Stimulated activated naive CD8-positive, alpha-beta T cell treated with anti-CD3 and anti-CD28 coated beads, Interleukin-15, amount 100 ng/mL, for 72 hours (primary cell): ENCODE results near the gene ADAM19.

Experiments used
- ATAC-seq: fragments of 150-1000 bp; cut with Tn5 transposase; 2 replicates; pipeline ENCODE4 v1.10.0; 2021; ENCODE audit warnings: mild to moderate bottlenecking, moderate library complexity
- DNase-seq, 2 donors: peaks; one replicate each; pipeline ENCODE4 v3.0.0; 2021 to 2022
- H3K27ac Mint-ChIP-seq, 2 donors: one replicate each; pipeline ENCODE4 v1.8.0; 2022; ENCODE audit warnings: mild to moderate bottlenecking in 2 of 2, mixed read lengths in 2 of 2, moderate library complexity in 2 of 2
- H3K27me3 Mint-ChIP-seq: one replicate; pipeline ENCODE4 v1.8.0; 2022; ENCODE audit warnings: mixed read lengths
- H3K4me1 Mint-ChIP-seq: one replicate; pipeline ENCODE4 v1.8.0; 2022; ENCODE audit warnings: mild to moderate bottlenecking, mixed read lengths
- H3K4me3 Mint-ChIP-seq, 2 donors: one replicate each; pipeline ENCODE4 v1.8.0; 2022; ENCODE audit warnings: mild to moderate bottlenecking in 2 of 2, mixed read lengths in 2 of 2, moderate library complexity in 1 of 2
- H3K9me3 Mint-ChIP-seq, 2 donors: one replicate each; pipeline ENCODE4 v1.8.0; 2022; ENCODE audit warnings: mixed read lengths in 2 of 2

ADAM19 gene

DNA sequence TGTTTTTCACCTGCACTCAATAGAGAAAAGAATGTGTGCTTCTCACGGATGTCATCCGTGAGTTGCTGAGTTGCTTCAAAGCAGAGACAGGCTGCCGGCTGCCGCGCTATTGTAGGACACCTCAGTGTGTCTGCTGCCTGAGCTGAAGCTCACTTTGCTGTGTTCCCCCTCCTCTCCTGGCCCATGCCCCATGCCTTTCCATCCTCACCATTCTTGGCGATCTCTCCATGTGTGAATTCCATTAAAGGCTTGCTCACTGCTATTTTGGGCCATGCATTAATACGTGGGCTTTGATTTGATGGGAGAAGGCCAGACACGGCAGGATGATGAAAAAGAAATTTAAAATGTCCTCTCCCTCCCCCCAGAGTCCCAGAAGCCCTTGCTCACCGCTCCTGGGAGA lies 14.5 kb downstream of the ADAM19 start:
- ATAC-seq = no peak
- peaks cover 57% of the 10 kb centered on the region for H3K27me3 Mint-ChIP-seq
- H3K27ac Mint-ChIP-seq = no peak overlapping the region
- no peak for DNase-seq
- H3K9me3 Mint-ChIP-seq = no peaks in the 10 kb centered on the region
- no peaks in the 10 kb centered on the region for H3K4me1 Mint-ChIP-seq
- H3K4me3 Mint-ChIP-seq = no peak overlapping the region

DNA sequence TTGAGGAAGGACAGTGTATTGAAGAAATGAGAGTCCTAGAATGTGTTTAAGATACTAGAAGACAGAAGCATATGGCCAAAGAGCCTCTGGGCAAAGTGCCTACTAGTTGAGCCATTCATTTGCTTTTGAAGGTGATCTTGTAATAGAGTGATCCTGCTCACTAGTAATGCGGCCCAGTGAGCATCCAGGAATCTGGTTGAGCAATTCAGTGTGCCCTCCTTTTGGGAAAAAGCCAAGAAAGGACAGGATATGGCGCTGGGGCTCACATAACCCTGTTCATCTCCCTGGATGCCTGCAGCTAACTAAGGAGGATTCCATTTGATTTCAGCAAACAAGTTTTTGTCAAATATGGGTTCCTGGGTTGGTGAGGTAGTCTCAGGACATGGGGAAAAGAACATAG lies 16.3 kb downstream of the ADAM19 start:
- Mint-ChIP-seq H3K4me1 (no peaks in the 10 kb centered on the region), H3K4me3 (no peak overlapping the region), H3K9me3 (no peaks in the 10 kb centered on the region), H3K27me3 (peaks cover 55% of the 10 kb centered on the region), H3K27ac (no peak overlapping the region)
- no peak for DNase-seq
- no peak for ATAC-seq

DNA sequence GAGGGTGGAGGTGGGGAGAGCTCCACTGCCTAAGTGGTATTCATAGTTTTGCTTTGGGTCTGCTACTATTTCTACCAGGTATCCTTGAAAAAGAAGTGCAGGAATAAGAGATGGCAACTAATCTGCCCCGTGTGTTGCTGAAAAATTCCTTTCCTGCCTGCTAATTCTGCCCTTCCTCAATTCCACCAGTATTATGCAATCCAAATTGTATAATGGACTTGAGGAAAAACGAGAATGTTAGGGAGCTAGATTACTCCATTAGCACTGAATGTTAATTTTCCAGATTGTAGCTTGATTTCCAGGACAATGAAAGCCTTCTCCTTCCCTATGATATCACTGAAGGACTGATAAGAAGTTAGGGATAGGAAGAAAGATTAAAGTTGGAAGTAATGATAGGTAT lies 16.9 kb downstream of the ADAM19 start:
- ATAC-seq = no peak
- peaks cover 49% of the 10 kb centered on the region for H3K27me3 Mint-ChIP-seq
- no peaks in the 10 kb centered on the region for H3K4me1 Mint-ChIP-seq
- DNase-seq = no peak
- H3K9me3 Mint-ChIP-seq = no peaks in the 10 kb centered on the region
- no peak overlapping the region for H3K27ac Mint-ChIP-seq
- no peak overlapping the region for H3K4me3 Mint-ChIP-seq

DNA sequence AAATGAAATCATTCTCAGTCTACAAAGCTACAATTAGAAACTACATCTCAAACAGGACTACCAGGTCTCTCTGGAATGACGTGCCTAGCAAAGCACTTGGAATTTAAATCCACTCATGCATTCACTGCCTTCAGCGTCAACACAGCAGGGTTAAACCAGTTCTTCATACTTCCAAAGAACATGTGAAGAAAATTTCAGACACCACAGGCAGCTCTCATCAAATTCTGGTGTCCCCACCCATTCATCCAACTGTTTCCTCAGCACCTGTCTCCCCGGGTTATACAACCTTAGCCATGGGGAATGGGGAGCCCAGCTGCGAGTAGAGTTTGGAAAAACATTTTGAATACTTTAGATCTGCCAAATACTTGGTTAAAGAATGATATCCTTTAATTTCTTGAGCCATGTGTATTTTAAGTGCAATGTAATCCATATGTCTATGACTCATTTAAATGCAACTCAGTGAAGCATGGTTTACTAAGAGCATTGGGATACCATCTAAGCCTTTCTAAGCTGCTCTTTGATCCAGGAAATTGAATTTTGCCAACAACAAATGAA lies 17.5 kb downstream of the ADAM19 start:
- H3K4me3 Mint-ChIP-seq = no peak overlapping the region
- ATAC-seq (no peak), DNase-seq (no peak)
- H3K4me1 Mint-ChIP-seq = no peaks in the 10 kb centered on the region
- H3K27me3 Mint-ChIP-seq = peaks cover 43% of the 10 kb centered on the region
- H3K9me3 Mint-ChIP-seq = no peaks in the 10 kb centered on the region
- H3K27ac Mint-ChIP-seq = no peak overlapping the region

GRCh38 chr5:157556615-157557418 lies 18.8 kb downstream of the ADAM19 start:
- no peaks in the 10 kb centered on the region for H3K4me1 Mint-ChIP-seq
- DNase-seq (no peak), ATAC-seq (no peak)
- peaks cover 30% of the 10 kb centered on the region for H3K27me3 Mint-ChIP-seq
- H3K27ac Mint-ChIP-seq = no peak overlapping the region
- no peak overlapping the region for H3K4me3 Mint-ChIP-seq
- no peaks in the 10 kb centered on the region for H3K9me3 Mint-ChIP-seq

- Mint-ChIP-seq H3K4me3 (no peak overlapping the region), H3K9me3 (no peaks in the 10 kb centered on the region), H3K27me3 (peaks cover 20% of the 10 kb centered on the region), H3K27ac (no peak overlapping the region), H3K4me1 (no peaks in the 10 kb centered on the region)
- ATAC-seq = no peak
- DNase-seq = no peak
Observed at GRCh38 chr5:157555037-157555640, 20.4 kb downstream of the ADAM19 start.

- no peak overlapping the region for H3K4me3 Mint-ChIP-seq
- no peaks in the 10 kb centered on the region for H3K9me3 Mint-ChIP-seq
- no peak for ATAC-seq
- no peak for DNase-seq
- no peak overlapping the region for H3K27ac Mint-ChIP-seq
- H3K27me3 Mint-ChIP-seq = peaks cover 22% of the 10 kb centered on the region
- H3K4me1 Mint-ChIP-seq = no peaks in the 10 kb centered on the region
Observed at GRCh38 chr5:157554179-157555036, 21.2 kb downstream of the ADAM19 start.

DNA sequence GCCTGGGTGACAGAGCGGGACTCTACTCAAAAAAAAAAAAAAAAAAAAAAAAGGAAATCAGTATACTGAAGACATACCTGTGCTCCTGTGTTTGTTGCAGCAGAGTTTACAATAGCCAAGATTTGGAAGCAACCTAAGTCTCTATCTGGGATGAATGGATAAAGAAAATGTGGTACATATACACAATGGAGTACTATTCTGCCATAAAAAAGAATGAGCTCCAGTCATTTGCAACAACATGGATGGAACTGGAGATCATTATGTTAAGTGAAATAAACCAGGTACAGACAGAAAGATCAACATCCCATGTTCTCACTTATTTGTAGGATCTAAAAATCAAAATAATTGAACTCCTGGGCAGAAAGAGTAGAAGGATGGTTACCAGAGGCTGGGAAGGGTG lies 22.9 kb downstream of the ADAM19 start:
- Mint-ChIP-seq H3K4me1 (no peaks in the 10 kb centered on the region), H3K4me3 (no peak overlapping the region), H3K9me3 (no peaks in the 10 kb centered on the region), H3K27me3 (peaks cover 13% of the 10 kb centered on the region), H3K27ac (no peak overlapping the region)
- ATAC-seq = no peak
- DNase-seq = no peak

GRCh38 chr5:157550663-157551062 lies 24.9 kb downstream of the ADAM19 start:
- no peaks in the 10 kb centered on the region for H3K4me1 Mint-ChIP-seq
- no peaks in the 10 kb centered on the region for H3K9me3 Mint-ChIP-seq
- DNase-seq (no peak), ATAC-seq (no peak)
- H3K27ac Mint-ChIP-seq = no peak overlapping the region
- H3K4me3 Mint-ChIP-seq = no peak overlapping the region
- peaks cover 12% of the 10 kb centered on the region for H3K27me3 Mint-ChIP-seq

- Mint-ChIP-seq H3K4me1 (no peaks in the 10 kb centered on the region), H3K27ac (no peak overlapping the region), H3K27me3 (peaks cover 12% of the 10 kb centered on the region), H3K9me3 (no peaks in the 10 kb centered on the region), H3K4me3 (no peak overlapping the region)
- DNase-seq (no peak), ATAC-seq (no peak)
Observed at GRCh38 chr5:157549954-157550549, 25.5 kb downstream of the ADAM19 start.

DNA sequence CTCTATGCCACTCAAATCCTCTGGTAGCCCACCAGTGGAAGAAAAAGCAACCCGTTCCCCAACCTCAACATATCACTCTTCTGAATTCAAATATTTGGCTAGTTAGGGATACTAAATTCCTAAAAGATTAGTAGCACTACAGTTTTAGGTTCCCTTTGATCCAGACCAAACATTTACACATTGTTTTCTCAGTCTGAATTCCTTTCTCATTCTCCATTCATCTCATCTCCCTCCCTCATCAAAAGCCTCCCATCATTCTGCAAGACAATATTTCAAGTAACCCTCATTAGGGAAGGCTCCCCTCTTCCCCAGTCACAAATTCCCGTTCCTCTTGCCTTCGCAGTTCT lies 26.3 kb downstream of the ADAM19 start:
- H3K27me3 Mint-ChIP-seq = peaks cover 12% of the 10 kb centered on the region
- ATAC-seq (no peak), DNase-seq (no peak)
- peak overlapping the region in 1 of 2 donors; percentile 34 for H3K27ac Mint-ChIP-seq
- no peaks in the 10 kb centered on the region for H3K4me1 Mint-ChIP-seq
- no peak overlapping the region for H3K4me3 Mint-ChIP-seq
- H3K9me3 Mint-ChIP-seq = no peaks in the 10 kb centered on the region

- Mint-ChIP-seq H3K27me3 (peaks cover 12% of the 10 kb centered on the region), H3K9me3 (no peaks in the 10 kb centered on the region), H3K27ac (no peak overlapping the region), H3K4me1 (no peaks in the 10 kb centered on the region), H3K4me3 (no peak overlapping the region)
- no peak for DNase-seq
- no peak for ATAC-seq
Observed at GRCh38 chr5:157548513-157549282, 26.9 kb downstream of the ADAM19 start.

DNA sequence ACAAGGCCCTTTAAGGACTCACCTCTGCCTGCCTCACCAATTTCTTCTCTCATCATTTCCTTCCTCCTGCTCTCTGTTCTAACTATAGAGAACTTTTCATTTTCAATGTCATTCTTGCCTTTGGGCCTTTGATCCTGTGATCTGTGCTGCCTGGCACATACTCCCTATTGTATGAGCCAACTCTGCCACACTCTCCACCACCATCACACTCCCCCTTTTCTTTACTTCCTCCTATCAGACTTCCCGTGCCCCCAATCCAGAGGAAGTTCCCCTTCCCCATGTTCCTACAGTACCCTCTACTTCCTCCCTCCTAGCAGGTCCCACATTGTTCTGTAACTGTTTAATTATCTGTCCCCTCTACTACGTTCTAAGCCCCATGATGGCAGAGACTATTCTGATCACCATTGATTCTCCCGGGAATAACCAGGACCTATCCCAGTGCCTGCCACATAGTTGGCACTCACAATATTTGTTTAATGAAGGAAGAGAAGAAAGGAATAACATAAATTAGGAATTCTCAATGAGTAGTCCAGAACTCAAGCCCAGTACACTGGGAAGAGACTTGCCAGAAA lies 27.5 kb downstream of the ADAM19 start:
- H3K27ac Mint-ChIP-seq = peak overlapping the region in 1 of 2 donors; percentile 0
- H3K4me3 Mint-ChIP-seq = no peak overlapping the region
- ATAC-seq (no peak), DNase-seq (no peak)
- peaks cover 12% of the 10 kb centered on the region for H3K27me3 Mint-ChIP-seq
- H3K9me3 Mint-ChIP-seq = no peaks in the 10 kb centered on the region
- H3K4me1 Mint-ChIP-seq = no peaks in the 10 kb centered on the region

DNA sequence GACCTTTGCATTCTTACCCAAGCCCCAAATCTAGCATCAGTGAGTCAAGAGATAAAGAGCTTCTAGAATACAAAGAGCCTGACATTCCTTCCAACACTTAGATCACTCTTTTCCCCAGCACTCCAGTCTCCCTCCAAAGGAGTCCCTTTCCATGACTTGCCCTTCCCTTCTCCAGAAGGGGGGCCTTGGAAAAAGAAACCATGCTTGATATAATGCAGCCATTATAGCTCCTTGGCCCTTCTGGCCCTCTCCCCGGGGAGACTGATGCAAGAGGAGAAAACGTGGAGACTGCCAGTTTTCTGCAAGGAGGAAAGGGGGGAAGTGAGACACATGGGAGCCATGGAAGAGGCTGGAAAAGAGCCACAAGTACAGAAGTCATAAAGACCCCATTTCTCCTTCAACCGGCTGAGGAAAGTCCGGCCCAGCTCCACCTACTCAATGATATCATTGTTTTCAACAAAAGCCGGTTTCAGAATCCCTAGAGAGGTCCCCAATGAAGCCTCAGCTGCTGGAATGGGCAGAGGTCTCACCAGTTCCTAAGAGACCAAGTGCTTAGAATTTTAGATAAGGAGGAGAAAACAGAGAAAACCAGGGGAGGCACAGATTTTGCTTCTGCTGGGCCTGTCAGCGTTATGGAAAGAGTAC lies 29.0 kb downstream of the ADAM19 start:
- Mint-ChIP-seq H3K9me3 (no peaks in the 10 kb centered on the region), H3K4me1 (peaks cover 3% of the 10 kb centered on the region), H3K27ac (no peak overlapping the region), H3K4me3 (no peak overlapping the region), H3K27me3 (peaks cover 12% of the 10 kb centered on the region)
- DNase-seq = no peak
- no peak for ATAC-seq
